Fibroblast of mammary gland (primary cell): Measurements from ENCODE around the gene SDHAF1.

Experiments
- DNase-seq: peaks from one replicate; pipeline ENCODE4 v3.0.0-alpha.2; 2010; ENCODE audit warnings: low read depth
- H3K4me3 ChIP-seq: 2 replicates; pipeline ENCODE4 v1.5.1; 2011; ENCODE audit warnings: low read depth, mild to moderate bottlenecking, low read length, moderate library complexity; ENCODE audit not compliant: control insufficient read depth
- TF ChIP-seq, protein P1 (sequence below): conservative IDR thresholded peaks from 2 replicates; pipeline ENCODE4 v1.5.1; 2011; ENCODE audit warnings: low read depth, low read length, inconsistent platforms; ENCODE audit not compliant: control insufficient read depth, insufficient read depth

The SDHAF1 gene

DNA sequence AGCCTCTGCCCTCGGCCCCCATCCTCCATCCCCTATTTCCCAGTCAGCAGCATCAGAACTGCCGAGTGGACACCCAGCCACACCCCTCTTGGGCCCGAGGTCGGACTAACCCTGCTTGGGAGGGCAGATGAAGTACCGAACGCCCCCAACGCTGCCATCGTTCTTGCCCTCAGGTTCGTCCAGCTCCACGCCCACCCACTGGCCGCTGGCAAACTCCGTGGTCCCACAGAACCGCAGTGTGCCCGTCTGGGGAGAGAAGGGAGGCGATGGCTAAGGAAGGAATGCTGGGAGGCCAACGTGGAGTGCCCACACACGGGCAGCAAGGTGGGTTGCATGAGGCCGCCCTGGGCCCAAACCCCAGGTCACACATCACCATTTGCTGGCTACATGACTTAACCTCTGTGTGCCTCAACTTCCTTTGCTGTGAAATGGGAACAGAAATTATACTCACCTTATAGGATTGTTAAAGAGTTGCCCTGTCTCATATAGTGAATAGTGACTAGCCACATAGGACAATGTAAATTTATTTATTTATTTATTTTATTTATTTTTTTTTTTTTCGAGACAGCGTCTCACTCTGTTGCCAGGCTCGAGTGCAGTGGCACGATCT, 24.2 kb downstream of the SDHAF1 start:
- no peak overlapping the region for H3K4me3 ChIP-seq
- TF ChIP-seq, protein P1, sequence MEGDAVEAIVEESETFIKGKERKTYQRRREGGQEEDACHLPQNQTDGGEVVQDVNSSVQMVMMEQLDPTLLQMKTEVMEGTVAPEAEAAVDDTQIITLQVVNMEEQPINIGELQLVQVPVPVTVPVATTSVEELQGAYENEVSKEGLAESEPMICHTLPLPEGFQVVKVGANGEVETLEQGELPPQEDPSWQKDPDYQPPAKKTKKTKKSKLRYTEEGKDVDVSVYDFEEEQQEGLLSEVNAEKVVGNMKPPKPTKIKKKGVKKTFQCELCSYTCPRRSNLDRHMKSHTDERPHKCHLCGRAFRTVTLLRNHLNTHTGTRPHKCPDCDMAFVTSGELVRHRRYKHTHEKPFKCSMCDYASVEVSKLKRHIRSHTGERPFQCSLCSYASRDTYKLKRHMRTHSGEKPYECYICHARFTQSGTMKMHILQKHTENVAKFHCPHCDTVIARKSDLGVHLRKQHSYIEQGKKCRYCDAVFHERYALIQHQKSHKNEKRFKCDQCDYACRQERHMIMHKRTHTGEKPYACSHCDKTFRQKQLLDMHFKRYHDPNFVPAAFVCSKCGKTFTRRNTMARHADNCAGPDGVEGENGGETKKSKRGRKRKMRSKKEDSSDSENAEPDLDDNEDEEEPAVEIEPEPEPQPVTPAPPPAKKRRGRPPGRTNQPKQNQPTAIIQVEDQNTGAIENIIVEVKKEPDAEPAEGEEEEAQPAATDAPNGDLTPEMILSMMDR = no peak
- no peak for DNase-seq

DNA sequence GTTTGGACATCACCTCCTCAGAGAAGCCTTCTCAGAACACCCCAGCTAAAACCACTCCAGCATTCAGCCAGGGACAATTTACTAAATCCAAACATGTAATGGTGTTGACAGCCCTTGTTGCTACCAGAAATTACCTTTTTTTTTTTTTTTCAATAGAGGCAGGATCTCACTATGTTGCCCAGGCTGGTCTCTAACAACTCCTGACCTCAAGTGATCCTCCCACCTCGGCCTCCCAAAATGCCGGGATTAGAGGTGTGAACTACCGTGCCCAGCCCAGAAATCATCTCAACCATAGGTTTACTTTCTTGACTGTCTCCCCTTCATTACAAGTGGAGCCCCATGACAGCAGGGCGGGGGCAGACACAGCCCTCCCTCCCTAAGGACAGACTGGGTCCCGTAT, 28.4 kb downstream of the SDHAF1 start:
- no peak overlapping the region for H3K4me3 ChIP-seq
- DNase-seq = no peak
- TF ChIP-seq, protein P1 = no peak

DNA sequence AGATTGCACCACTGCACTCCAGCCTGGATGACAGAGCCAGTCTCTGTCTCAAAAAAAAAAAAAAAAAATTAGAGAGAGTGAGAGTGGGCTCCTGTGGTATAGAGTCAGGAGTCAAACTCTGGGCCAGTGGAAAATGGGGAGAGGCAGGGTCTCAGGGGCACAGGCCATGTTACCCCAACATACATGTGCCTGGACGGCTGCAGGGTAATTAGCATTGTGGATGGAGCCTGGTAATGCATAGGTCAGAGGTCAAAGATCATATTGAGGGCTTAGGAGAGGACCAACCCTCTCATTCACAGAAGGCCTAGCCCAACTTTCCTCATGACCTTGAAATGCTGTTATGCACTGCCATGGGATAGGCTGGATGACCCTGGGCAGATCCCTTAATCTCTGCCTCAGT, 30.6 kb downstream of the SDHAF1 start:
- TF ChIP-seq, protein P1 = no peak
- DNase-seq = no peak
- no peak overlapping the region for H3K4me3 ChIP-seq

DNA sequence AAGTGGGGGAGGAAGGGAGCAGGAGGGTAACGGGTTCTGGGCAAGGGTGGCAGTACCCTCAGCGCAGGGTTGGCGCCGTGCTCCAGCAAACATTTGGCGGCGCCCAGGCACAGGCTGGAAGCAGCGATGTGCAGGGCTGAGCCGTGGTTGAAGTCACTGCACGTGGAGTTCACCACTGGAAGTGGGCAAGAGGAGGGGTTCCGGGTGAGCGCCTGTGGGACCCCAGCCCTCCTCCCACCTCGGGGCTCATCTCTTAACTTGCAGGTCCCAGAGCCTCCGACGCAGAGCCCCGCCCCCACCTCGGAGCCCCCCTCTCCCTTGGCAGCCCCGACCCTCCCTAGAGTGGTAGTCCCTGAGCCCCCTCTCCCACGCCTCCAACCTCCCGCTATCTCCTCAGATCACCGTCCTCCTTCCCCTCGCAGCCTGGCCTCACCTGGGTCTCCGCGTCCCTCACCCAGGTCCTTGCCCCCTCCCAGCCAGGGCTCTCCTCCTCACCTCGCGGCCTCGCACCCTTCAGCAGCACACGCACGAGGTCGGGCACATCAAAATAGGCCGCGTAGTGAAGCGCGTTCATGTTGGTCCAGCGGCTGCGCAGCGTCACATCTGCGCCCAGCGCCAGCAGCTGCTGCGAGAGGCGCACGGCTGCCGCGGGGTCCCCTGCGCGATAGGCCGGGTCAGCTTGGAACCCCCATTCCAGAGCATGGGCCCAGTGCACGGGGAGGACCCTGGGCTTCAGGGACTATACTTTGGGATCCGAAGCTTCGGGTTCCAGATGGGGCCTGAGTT, 31.3 kb downstream of the SDHAF1 start:
- no peak for DNase-seq
- TF ChIP-seq, protein P1 = no peak
- no peak overlapping the region for H3K4me3 ChIP-seq

DNA sequence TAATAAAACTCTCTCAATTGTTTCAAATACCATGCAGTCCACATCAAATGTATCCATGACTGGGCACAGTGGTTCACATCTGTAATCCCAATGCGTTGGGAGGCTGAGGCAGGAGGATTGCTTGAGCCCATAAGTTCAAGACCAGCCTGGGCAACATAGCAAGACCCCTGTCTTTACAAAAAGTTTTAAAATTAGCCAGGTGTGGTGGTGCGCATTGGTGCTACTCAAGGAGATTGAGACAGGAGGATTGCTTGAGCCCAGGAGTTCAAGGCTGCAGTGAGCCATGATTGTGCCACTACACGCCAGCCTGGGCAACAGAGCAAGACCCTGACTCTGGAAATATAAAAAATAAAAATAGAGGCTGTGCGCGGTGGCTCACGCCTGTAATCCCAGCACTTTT, 32.7 kb downstream of the SDHAF1 start:
- no peak overlapping the region for H3K4me3 ChIP-seq
- TF ChIP-seq, protein P1 = no peak

DNA sequence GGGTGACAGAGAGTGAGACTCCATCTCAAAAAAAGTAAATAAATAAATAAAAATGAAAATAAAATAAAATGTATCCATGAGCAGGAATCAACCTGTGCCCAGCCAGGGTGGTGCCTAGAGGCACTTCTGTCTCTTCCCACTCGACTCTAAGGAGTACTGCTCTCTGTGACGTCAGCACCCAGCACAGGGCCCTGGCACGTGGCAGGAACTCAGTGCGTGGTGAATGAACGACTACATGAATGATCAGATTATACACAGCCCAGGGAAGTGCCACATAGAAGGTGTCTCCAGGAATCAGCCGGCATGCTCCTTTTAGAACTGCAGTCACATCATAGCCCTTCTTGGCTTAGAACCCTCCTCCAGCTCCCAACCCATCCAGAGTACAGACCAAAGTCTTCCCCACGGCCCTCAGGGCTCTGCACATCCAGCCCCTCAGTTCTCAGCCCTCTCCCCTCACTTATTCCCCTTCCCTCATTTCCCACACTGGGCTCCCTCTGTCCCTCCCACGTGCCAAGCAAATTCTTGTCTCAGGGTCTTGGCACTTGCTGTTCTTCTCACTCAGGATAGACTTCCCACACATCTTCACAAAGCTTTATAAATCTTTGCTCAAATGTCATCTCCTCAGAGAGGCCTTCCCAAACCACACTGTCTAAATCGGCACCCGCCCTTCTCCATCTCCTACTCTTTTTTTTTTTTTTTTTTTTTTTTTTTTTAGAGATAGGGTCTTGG, 33.5 kb downstream of the SDHAF1 start:
- TF ChIP-seq, protein P1 = no peak
- no peak for DNase-seq
- no peak overlapping the region for H3K4me3 ChIP-seq

More for the DNA sequence above, 32.7 kb downstream of the SDHAF1 start:
- no peak for DNase-seq
